ENCODE results near the gene CAMSAP2.

GRCh38 chr1:200753650-200754198 lies 15.0 kb downstream of the CAMSAP2 start:
- TF ChIP-seq CTCF (IDR thresholded peaks at IDR 0.05; ENCODE audit: low read length) (no peak), EZH2 (optimal IDR thresholded peaks at IDR 0.05; ENCODE audit: low read depth, low read length) (no peak)
